ENCODE results near the gene SAMD3. TPM values are rescaled to one million over a fixed set of nuclear protein-coding genes. Genes with fewer than 3 reads are reported as not detected.
"Not testable (repeated sequence)": the region's sequence is repeated elsewhere in the genome, so short reads cannot be mapped to it uniquely, and the experiment has no call there.

Gene SAMD3
- total RNA-seq, 2 experiments from 2014 or later, result 3.7 to 3.8 TPM

DNA sequence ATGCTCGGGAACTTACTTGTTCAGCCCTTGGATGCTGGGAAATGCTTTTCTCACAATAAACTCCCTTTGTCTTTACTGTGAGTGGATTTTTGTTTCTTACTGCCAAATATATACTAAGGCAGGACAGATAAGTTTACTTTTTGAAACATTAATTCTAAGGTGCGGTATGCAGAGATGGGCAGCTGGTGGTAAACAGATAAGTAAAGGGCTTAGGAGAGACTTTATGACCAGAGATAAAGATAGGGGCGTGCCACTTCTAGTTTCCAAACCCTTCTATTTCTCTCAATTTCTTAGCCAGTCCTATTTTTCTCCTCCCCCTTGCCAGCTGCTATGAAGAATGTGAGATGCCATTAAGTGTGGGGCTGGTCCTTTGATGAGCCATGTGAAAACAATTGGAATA lies 16.3 kb downstream of the SAMD3 start:
- intact Hi-C loops (cut with micrococcal nuclease), result no loop called here
- no peak for DNase-seq
- POLR2A ChIA-PET, result no interaction called here
- Mint-ChIP-seq H3K9me3 (no peaks in the 10 kb centered on the region), H3K36me3 (peaks cover 9% of the 10 kb centered on the region), H3K4me3 (no peak overlapping the region), H3K4me1 (ENCODE audit: low read depth) (peaks cover 32% of the 10 kb centered on the region), H3K27ac (no peak overlapping the region), H3K27me3 (no peaks in the 10 kb centered on the region)
- CTCF ChIA-PET, result interaction anchor here (0.7 kb wide), 1 partner anchor 1183 kb away, joined by 3 read pairs; no protein-coding TSS in a partner anchor

DNA sequence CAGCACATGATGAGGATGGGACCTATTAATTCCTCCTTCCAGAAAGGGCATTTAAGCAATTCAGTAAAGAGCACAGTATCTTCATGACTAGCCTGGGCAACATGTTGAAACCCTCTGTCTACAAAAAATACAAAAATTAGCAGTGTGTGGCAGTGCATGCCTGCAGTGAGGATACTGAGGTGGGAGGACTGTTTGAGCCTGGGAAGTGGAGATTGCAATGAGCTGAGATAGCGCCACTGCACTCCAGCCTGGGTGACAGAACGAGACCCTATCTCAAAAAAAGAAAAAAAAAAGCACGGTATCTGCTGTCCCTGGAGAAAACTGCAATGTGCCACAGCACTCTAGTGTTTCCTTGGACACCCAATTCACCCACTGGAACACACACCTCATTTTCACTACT lies 18.4 kb downstream of the SAMD3 start:
- DNase-seq, result no peak
- CTCF ChIA-PET, result interaction anchor here (1.3 kb wide), 1 partner anchor 19 kb away, joined by 4 read pairs; no protein-coding TSS in a partner anchor
- H3K27me3 Mint-ChIP-seq, result no peaks in the 10 kb centered on the region
- peaks cover 10% of the 10 kb centered on the region for H3K36me3 Mint-ChIP-seq
- peaks cover 29% of the 10 kb centered on the region for H3K4me1 Mint-ChIP-seq (ENCODE audit: low read depth)
- POLR2A ChIA-PET, result no interaction called here
- H3K4me3 Mint-ChIP-seq, result no peak overlapping the region
- H3K27ac Mint-ChIP-seq, result no peak overlapping the region
- intact Hi-C loops (cut with micrococcal nuclease), result loop anchor here (5.0 kb wide), 1 partner anchor 172 kb away; no protein-coding TSS in a partner anchor
- peaks cover 2% of the 10 kb centered on the region for H3K9me3 Mint-ChIP-seq

DNA sequence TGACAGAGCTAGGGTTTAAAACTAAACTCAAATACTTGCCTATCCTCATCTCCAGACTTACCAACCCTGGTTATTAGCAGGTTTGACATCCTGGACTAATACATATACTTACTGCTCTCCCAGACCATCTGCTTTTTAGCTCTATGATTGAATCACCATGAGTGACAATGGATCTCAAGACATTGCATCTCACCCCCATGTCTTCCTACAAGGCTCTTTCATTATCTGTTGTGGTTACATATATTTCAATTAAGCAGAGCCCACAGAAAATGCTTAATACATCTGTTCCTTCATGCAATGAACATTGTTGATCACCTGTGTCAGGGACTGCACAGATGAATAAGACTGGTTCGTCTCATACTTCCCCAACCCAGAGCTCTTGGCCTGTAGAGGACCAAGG lies 19.4 kb downstream of the SAMD3 start:
- no peaks in the 10 kb centered on the region for H3K27me3 Mint-ChIP-seq
- H3K4me3 Mint-ChIP-seq, result no peak overlapping the region
- ChIA-PET CTCF (interaction anchor here (1.3 kb wide), 1 partner anchor 20 kb away, joined by 4 read pairs; no protein-coding TSS in a partner anchor), POLR2A (interaction anchor here (0.7 kb wide), 1 partner anchor 103 kb away, joined by 3 read pairs; no protein-coding TSS in a partner anchor)
- peaks cover 10% of the 10 kb centered on the region for H3K36me3 Mint-ChIP-seq
- H3K9me3 Mint-ChIP-seq, result peaks cover 2% of the 10 kb centered on the region
- no peak overlapping the region for H3K27ac Mint-ChIP-seq
- intact Hi-C loops (cut with micrococcal nuclease), result loop anchor here (2.0 to 5.0 kb wide), 2 partner anchors 17 to 171 kb away; no protein-coding TSS in a partner anchor
- DNase-seq, result no peak
- peaks cover 28% of the 10 kb centered on the region for H3K4me1 Mint-ChIP-seq (ENCODE audit: low read depth)

GRCh38 chr6:130202782-130203181 lies 20.0 kb downstream of the SAMD3 start:
- Mint-ChIP-seq H3K27ac (no peak overlapping the region), H3K4me3 (peak overlapping the region; percentile 9), H3K36me3 (peaks cover 10% of the 10 kb centered on the region), H3K27me3 (no peaks in the 10 kb centered on the region), H3K9me3 (peaks cover 2% of the 10 kb centered on the region), H3K4me1 (ENCODE audit: low read depth) (peaks cover 31% of the 10 kb centered on the region)
- ChIA-PET CTCF (interaction anchor here (1.3 kb wide), 1 partner anchor 21 kb away, joined by 4 read pairs; no protein-coding TSS in a partner anchor), POLR2A (no interaction called here)
- peak; percentile 55 for DNase-seq
- intact Hi-C loops (cut with micrococcal nuclease), result loop anchor here (2.0 to 5.0 kb wide), 2 partner anchors 16 to 170 kb away; no protein-coding TSS in a partner anchor

DNA sequence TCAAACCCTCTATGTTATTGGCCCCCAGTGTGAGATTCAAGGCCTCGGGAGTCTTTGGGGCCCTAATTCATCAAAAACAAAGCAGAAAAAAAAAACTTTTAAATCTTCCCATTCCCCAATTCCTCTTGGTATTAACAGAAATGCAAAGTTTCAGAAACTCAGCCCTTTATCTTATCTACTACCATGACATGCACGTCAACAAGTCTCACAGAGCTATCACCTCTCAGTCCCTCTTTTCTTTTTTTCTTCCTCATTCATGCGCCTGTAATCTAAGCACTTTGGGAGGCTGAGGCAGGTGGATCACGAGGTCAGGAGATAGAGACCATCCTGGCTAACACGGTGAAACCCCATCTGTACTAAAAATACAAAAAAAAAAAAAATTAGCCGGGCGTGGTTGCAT lies 22.7 kb downstream of the SAMD3 start:
- H3K27me3 Mint-ChIP-seq, result no peaks in the 10 kb centered on the region
- ChIA-PET POLR2A (no interaction called here), CTCF (interaction anchor here (0.7 kb wide), 1 partner anchor 167 kb away, joined by 3 read pairs; no protein-coding TSS in a partner anchor)
- H3K27ac Mint-ChIP-seq, result no peak overlapping the region
- H3K4me1 Mint-ChIP-seq (ENCODE audit: low read depth), result peaks cover 45% of the 10 kb centered on the region
- H3K4me3 Mint-ChIP-seq, result no peak overlapping the region
- no peak for DNase-seq
- peaks cover 2% of the 10 kb centered on the region for H3K9me3 Mint-ChIP-seq
- intact Hi-C loops (cut with micrococcal nuclease), result loop anchor here (5.0 kb wide), 1 partner anchor 168 kb away; no protein-coding TSS in a partner anchor
- peaks cover 8% of the 10 kb centered on the region for H3K36me3 Mint-ChIP-seq

GRCh38 chr6:130198483-130199035 lies 24.2 kb downstream of the SAMD3 start:
- no peak for DNase-seq
- Mint-ChIP-seq H3K27me3 (no peaks in the 10 kb centered on the region), H3K36me3 (peaks cover 8% of the 10 kb centered on the region), H3K9me3 (peaks cover 2% of the 10 kb centered on the region), H3K27ac (no peak overlapping the region), H3K4me1 (ENCODE audit: low read depth) (peaks cover 42% of the 10 kb centered on the region), H3K4me3 (no peak overlapping the region)
- ChIA-PET POLR2A (no interaction called here), CTCF (no interaction called here)
- intact Hi-C loops (cut with micrococcal nuclease), result no loop called here

DNA sequence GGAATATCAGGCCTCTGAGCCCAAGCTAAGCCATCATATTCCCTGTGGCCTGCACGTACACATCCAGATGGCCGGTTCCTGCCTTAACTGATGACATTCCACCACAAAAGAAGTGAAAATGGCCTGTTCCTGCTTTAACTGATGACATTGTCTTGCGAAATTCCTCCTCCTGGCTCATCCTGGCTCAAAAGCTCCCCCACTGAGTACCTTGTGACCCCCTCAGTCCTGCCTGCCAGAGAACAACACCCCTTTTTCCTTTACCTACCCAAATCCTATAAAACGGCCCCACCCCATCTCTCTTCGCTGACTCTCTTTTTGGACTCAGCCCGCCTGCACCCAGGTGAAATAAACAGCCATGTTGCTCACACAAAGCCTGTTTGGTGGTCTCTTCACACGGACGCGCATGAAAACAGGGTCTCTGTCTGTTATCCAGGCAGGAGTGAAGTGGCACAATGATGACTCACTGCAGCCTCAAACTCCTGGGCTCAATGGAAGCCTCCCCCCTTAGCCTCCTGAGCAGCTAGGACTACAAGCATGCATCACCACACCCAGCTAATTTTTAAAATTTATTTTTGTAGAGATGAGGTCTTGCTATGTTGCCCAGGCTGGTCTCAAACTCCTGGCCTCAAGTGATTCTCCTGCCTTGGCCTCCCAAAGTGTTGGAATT lies 24.8 kb downstream of the SAMD3 start:
- H3K27ac Mint-ChIP-seq; intact Hi-C loops (cut with micrococcal nuclease); H3K36me3 Mint-ChIP-seq; DNase-seq; H3K9me3 Mint-ChIP-seq; H3K27me3 Mint-ChIP-seq; H3K4me3 Mint-ChIP-seq; POLR2A ChIA-PET; CTCF ChIA-PET: not testable (repeated sequence)
- H3K4me1 Mint-ChIP-seq (ENCODE audit: low read depth), result peaks cover 41% of the 10 kb centered on the region

DNA sequence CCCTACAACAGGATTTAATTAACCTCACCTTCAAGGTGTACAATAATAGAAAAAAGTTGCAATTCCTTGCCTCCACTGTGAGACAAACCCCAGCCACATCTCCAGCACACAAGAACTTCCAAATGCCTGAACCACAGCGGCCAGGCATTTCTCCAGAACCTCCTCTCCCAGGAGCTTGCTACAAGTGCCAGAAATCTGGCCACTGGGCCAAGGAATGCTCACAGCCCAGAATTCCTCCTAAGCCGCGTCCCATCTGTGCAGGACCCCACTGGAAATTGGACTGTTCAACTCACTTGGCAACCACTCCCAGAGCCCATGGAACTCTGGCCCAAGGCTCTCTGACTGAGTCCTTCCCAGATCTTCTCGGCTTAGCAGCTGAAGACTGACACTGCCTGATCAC lies 28.3 kb downstream of the SAMD3 start:
- H3K27ac Mint-ChIP-seq; H3K27me3 Mint-ChIP-seq; DNase-seq; H3K9me3 Mint-ChIP-seq; H3K4me3 Mint-ChIP-seq; H3K36me3 Mint-ChIP-seq; intact Hi-C loops (cut with micrococcal nuclease); CTCF ChIA-PET; POLR2A ChIA-PET: not testable (repeated sequence)
- peaks cover 46% of the 10 kb centered on the region for H3K4me1 Mint-ChIP-seq (ENCODE audit: low read depth)

DNA sequence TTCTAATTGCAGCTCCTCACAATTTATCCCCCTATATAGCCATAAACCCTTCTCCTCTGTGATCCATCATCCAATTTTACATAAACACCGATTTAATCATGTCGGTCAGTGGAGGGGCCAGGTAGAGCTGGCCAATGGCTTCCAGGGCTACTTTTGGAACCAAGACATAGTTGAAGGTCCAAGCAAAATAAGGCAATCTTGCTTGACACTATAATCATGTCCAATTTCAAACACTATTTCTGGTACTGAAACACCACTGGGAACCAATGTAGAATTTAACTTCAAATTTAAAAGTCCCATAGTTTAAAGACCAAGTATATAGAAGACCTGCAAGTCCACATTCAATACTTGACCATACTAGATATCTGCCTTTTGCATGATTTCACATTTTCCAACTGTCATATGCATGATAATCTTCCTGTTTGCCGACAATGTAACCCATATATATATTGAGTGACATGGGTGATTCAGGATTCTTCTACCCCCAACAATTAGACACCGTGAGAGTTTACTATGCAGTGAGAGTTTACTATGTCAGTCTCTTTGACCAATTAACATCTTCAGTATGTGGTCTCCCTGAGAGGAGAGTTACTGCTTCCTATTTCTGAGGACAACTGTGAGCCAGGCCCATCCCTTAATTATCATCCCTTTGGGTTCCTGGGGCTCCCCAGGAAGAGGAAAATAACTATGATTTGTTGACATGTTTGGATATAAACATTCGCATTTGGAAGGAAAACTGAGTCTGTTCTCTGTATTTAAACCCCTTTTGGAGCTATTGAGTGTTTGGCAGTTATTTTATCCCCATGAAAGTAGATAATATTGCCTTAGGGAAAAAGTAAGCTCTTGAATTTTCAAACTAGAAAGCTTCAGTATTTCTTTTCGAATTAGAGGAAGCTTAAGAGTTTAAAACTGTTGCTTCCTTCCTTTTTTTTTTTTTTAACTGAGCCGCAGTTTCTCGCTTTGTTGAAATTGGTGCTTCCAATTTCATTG lies 31.8 kb downstream of the SAMD3 start:
- Mint-ChIP-seq H3K36me3 (peaks cover 2% of the 10 kb centered on the region), H3K27me3 (no peaks in the 10 kb centered on the region), H3K4me3 (no peak overlapping the region), H3K27ac (no peak overlapping the region), H3K9me3 (peaks cover 3% of the 10 kb centered on the region), H3K4me1 (ENCODE audit: low read depth) (peaks cover 64% of the 10 kb centered on the region)
- no peak for DNase-seq
- ChIA-PET CTCF (no interaction called here), POLR2A (no interaction called here)
- intact Hi-C loops (cut with micrococcal nuclease), result no loop called here

DNA sequence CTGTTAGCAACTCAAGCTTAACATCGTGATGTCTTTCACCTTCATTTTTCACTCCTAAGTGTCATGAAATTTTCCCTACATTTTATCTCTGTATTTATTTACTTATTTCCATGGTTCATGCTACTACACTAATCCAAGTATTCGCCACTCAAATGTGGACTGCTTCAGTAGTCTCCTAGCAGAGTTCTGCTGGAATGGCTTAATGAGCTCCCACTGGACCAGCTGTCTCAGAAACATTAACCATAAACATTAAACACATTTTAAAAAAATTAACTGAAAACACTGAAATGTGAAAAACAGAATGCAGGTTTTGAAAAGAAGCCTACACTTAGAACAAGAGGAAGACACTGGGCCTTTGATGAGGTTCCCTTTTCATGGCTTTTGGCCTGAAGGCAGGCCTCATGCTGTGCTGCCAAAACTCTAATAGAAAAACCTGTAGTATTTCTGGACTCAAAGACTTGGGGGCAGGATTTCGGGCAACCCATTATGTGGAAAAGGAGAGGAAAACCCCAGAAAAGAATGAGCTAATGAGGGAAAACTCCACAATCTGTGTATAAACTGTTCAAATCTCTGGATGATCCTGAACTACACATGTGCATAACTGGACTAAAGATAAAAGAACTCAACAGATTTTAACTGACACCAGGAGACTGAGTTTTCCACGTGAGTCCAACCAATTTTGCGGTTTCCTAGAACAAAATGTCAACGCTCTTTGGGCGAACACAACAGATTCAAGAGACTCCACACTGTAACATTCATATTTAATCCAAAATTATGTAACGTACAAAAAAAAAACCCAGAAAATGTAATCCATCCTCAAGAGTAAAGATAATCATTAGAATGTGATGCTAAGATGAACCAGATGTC lies 33.0 kb downstream of the SAMD3 start:
- Mint-ChIP-seq H3K27me3 (no peaks in the 10 kb centered on the region), H3K4me1 (ENCODE audit: low read depth) (peaks cover 62% of the 10 kb centered on the region), H3K27ac (no peak overlapping the region), H3K9me3 (peaks cover 3% of the 10 kb centered on the region), H3K4me3 (no peak overlapping the region), H3K36me3 (peaks cover 2% of the 10 kb centered on the region)
- no peak for DNase-seq
- CTCF ChIA-PET, result no interaction called here
- intact Hi-C loops (cut with micrococcal nuclease), result no loop called here
- POLR2A ChIA-PET, result no interaction called here

- intact Hi-C loops (cut with micrococcal nuclease), result no loop called here
- Mint-ChIP-seq H3K4me1 (ENCODE audit: low read depth) (peaks cover 66% of the 10 kb centered on the region), H3K4me3 (no peak overlapping the region)
Measured at GRCh38 chr6:130188207-130188899, 34.4 kb downstream of the SAMD3 start.

More at GRCh38 chr6:130188207-130188899, 34.4 kb downstream of the SAMD3 start:
- no peak overlapping the region for H3K27ac Mint-ChIP-seq
- ChIA-PET POLR2A (no interaction called here), CTCF (no interaction called here)
- peaks cover 2% of the 10 kb centered on the region for H3K36me3 Mint-ChIP-seq
- no peak for DNase-seq
- H3K27me3 Mint-ChIP-seq, result no peaks in the 10 kb centered on the region
- H3K9me3 Mint-ChIP-seq, result peaks cover 3% of the 10 kb centered on the region

Measured in activated CD4-positive, alpha-beta memory T cell treated with anti-CD3 and anti-CD28 coated beads for 36 hours (primary cell).